ENCODE data around the gene LPO.

Gene LPO

GRCh38 chr17:58300336-58300735 is 62.0 kb downstream of the LPO start:
- no peak for TF ChIP-seq REST (IDR thresholded peaks at IDR 0.05; ENCODE audit: insufficient read depth in 1 of 2, low read depth in 2 of 2, low read length in 2 of 2)
- no peak for TF ChIP-seq SIN3A (IDR thresholded peaks at IDR 0.05; ENCODE audit: borderline replicate concordance, insufficient read depth, low read length)

- TF ChIP-seq TAF1 (IDR thresholded peaks at IDR 0.05; ENCODE audit: borderline replicate concordance, insufficient read depth, low read length) (no peak), SIN3A (IDR thresholded peaks at IDR 0.05; ENCODE audit: borderline replicate concordance, insufficient read depth, low read length) (no peak), POLR2AphosphoS5 (IDR thresholded peaks at IDR 0.05; ENCODE audit: low read depth, low read length) (no peak), FOXP2 (optimal IDR thresholded peaks at IDR 0.05; ENCODE audit: borderline replicate concordance, extremely low read depth, extremely low read length, insufficient read depth) (no peak), REST (IDR thresholded peaks at IDR 0.05; ENCODE audit: insufficient read depth in 1 of 2, low read depth in 2 of 2, low read length in 2 of 2) (no peak)
Measured at GRCh38 chr17:58301504-58302150, 63.2 kb downstream of the LPO start.

- TF ChIP-seq FOXP2 (optimal IDR thresholded peaks at IDR 0.05; ENCODE audit: borderline replicate concordance, extremely low read depth, extremely low read length, insufficient read depth): no peak
- TF ChIP-seq POLR2AphosphoS5 (IDR thresholded peaks at IDR 0.05; ENCODE audit: low read depth, low read length): no peak
- no peak for TF ChIP-seq TAF1 (IDR thresholded peaks at IDR 0.05; ENCODE audit: borderline replicate concordance, insufficient read depth, low read length)
- no peak for TF ChIP-seq REST (IDR thresholded peaks at IDR 0.05; ENCODE audit: insufficient read depth in 1 of 2, low read depth in 2 of 2, low read length in 2 of 2)
- TF ChIP-seq SIN3A (IDR thresholded peaks at IDR 0.05; ENCODE audit: borderline replicate concordance, insufficient read depth, low read length): no peak
Measured at GRCh38 chr17:58302171-58302918, 64.0 kb downstream of the LPO start.

- no peak for TF ChIP-seq TAF1 (IDR thresholded peaks at IDR 0.05; ENCODE audit: borderline replicate concordance, insufficient read depth, low read length)
- TF ChIP-seq FOXP2 (optimal IDR thresholded peaks at IDR 0.05; ENCODE audit: borderline replicate concordance, extremely low read depth, extremely low read length, insufficient read depth): no peak
- no peak for TF ChIP-seq SIN3A (IDR thresholded peaks at IDR 0.05; ENCODE audit: borderline replicate concordance, insufficient read depth, low read length)
- TF ChIP-seq POLR2AphosphoS5 (IDR thresholded peaks at IDR 0.05; ENCODE audit: low read depth, low read length): no peak
- no peak for TF ChIP-seq REST (IDR thresholded peaks at IDR 0.05; ENCODE audit: insufficient read depth in 1 of 2, low read depth in 2 of 2, low read length in 2 of 2)
Measured at GRCh38 chr17:58302919-58303585, 64.7 kb downstream of the LPO start.

All from PFSK-1 (cell line).